Measurements from ENCODE around the gene TNRC6C.

DNA sequence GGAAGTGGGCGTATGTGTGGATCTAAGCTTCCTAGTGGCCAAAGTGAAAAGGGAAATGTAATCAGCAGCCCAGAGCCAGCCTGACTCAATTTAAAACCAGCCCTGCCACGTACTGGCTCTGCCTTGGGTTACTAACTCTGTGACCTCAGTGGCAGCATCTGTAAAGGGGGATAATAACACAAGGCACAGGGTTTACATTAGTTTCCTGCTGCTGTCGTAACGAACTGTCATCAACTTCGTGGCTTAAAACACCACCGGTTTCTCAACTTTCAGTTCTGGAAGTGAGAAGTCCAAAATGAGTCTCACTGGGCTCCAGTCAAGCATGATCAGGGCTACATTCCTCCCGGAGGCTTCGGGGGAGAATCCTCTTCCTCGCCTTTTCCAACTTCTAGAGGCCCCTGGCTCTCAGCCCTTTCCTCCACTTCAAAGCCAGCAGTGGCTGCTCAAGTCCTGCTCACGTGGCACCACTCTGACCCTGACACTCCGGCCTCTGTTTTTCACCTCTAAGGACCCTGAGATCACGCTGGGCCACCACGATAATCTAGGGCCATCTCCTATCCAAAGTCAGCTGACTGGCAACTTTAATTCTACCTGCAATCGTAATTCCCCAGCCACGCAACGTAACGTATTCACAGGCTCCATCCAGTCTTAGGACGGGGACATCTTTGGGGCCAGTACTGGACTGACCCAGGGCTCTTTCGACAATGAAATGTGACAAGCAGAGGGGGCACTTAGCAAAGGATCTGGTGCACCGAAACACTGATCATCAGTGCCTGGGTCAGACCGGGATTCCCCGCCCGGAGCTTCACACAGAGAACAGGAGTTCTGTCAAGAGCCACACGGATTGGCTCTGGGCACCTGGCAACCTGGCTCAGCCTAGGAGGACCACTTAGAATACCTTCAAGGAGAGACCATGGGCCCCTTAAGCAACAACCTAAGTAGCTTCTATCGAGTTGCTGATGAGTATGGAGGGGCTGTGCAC lies 155.6 kb downstream of the TNRC6C start:
- TF ChIP-seq, protein P1, sequence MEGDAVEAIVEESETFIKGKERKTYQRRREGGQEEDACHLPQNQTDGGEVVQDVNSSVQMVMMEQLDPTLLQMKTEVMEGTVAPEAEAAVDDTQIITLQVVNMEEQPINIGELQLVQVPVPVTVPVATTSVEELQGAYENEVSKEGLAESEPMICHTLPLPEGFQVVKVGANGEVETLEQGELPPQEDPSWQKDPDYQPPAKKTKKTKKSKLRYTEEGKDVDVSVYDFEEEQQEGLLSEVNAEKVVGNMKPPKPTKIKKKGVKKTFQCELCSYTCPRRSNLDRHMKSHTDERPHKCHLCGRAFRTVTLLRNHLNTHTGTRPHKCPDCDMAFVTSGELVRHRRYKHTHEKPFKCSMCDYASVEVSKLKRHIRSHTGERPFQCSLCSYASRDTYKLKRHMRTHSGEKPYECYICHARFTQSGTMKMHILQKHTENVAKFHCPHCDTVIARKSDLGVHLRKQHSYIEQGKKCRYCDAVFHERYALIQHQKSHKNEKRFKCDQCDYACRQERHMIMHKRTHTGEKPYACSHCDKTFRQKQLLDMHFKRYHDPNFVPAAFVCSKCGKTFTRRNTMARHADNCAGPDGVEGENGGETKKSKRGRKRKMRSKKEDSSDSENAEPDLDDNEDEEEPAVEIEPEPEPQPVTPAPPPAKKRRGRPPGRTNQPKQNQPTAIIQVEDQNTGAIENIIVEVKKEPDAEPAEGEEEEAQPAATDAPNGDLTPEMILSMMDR (IDR thresholded peaks at IDR 0.05) = no peak
- TF ChIP-seq POLR2A (IDR thresholded peaks at IDR 0.05) (no peak), EP300 (IDR thresholded peaks at IDR 0.05) (no peak), POLR2AphosphoS5 (IDR thresholded peaks at IDR 0.05) (no peak)
